ENCODE measurements around the gene ZNF28.

DNA sequence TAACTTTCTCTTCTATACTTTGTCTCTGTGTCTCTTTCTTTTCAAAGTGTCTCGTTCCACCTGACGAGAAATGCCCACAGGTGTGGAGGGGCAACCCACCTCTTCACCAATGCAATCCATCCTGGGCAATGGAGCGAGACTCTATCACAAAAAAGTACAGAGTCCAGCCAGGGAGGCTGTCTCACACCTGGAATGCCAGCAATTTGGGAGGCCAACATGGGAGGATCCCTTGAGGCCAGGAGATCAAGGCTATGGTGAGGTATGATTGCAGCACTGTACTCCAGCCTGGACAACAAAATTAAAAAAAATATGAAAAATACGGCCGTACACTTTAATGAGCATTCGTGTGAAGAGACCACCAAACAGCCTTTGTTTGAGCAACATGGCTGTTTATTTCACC lies 32.0 kb downstream of the ZNF28 start:
- TF ChIP-seq POLR2A (IDR thresholded peaks at IDR 0.05; ENCODE audit: borderline replicate concordance, extremely low read depth, insufficient read depth, insufficient read length) (no peak), SP1 (IDR thresholded peaks at IDR 0.05; ENCODE audit: low read depth) (no peak), POLR2AphosphoS5 (IDR thresholded peaks at IDR 0.05; ENCODE audit: low read depth, low read length) (no peak), ZFX (IDR thresholded peaks at IDR 0.05) (no peak), ZNF274 (IDR thresholded peaks at IDR 0.05; ENCODE audit: low read depth, low read length) (no peak), EGR1 (IDR thresholded peaks at IDR 0.05; ENCODE audit: low read depth) (no peak), ZBTB33 (IDR thresholded peaks at IDR 0.05; ENCODE audit: extremely low read depth, insufficient replicate concordance, low read length) (no peak)
- TF ChIP-seq, protein P1, sequence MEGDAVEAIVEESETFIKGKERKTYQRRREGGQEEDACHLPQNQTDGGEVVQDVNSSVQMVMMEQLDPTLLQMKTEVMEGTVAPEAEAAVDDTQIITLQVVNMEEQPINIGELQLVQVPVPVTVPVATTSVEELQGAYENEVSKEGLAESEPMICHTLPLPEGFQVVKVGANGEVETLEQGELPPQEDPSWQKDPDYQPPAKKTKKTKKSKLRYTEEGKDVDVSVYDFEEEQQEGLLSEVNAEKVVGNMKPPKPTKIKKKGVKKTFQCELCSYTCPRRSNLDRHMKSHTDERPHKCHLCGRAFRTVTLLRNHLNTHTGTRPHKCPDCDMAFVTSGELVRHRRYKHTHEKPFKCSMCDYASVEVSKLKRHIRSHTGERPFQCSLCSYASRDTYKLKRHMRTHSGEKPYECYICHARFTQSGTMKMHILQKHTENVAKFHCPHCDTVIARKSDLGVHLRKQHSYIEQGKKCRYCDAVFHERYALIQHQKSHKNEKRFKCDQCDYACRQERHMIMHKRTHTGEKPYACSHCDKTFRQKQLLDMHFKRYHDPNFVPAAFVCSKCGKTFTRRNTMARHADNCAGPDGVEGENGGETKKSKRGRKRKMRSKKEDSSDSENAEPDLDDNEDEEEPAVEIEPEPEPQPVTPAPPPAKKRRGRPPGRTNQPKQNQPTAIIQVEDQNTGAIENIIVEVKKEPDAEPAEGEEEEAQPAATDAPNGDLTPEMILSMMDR (IDR thresholded peaks at IDR 0.05 in 2 of 3, conservative IDR thresholded peaks at IDR 0.05 in 1 of 3; ENCODE audit: borderline replicate concordance in 1 of 3, insufficient read depth in 1 of 3, low read depth in 2 of 3, low read length in 2 of 3) = no peak
- TF ChIP-seq, protein P2, sequence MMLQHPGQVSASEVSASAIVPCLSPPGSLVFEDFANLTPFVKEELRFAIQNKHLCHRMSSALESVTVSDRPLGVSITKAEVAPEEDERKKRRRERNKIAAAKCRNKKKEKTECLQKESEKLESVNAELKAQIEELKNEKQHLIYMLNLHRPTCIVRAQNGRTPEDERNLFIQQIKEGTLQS (IDR thresholded peaks at IDR 0.05) = no peak
- TF ChIP-seq, protein P3, sequence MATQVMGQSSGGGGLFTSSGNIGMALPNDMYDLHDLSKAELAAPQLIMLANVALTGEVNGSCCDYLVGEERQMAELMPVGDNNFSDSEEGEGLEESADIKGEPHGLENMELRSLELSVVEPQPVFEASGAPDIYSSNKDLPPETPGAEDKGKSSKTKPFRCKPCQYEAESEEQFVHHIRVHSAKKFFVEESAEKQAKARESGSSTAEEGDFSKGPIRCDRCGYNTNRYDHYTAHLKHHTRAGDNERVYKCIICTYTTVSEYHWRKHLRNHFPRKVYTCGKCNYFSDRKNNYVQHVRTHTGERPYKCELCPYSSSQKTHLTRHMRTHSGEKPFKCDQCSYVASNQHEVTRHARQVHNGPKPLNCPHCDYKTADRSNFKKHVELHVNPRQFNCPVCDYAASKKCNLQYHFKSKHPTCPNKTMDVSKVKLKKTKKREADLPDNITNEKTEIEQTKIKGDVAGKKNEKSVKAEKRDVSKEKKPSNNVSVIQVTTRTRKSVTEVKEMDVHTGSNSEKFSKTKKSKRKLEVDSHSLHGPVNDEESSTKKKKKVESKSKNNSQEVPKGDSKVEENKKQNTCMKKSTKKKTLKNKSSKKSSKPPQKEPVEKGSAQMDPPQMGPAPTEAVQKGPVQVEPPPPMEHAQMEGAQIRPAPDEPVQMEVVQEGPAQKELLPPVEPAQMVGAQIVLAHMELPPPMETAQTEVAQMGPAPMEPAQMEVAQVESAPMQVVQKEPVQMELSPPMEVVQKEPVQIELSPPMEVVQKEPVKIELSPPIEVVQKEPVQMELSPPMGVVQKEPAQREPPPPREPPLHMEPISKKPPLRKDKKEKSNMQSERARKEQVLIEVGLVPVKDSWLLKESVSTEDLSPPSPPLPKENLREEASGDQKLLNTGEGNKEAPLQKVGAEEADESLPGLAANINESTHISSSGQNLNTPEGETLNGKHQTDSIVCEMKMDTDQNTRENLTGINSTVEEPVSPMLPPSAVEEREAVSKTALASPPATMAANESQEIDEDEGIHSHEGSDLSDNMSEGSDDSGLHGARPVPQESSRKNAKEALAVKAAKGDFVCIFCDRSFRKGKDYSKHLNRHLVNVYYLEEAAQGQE (IDR thresholded peaks at IDR 0.05; ENCODE audit: low read depth) = no peak

All from HCT116 (cell line).